Spleen (tissue), 13 donors: ENCODE results near the gene ATF5. TPM values are rescaled to one million over a fixed set of nuclear protein-coding genes. Genes with fewer than 3 reads are reported as not detected.

Experiments used
- DNase-seq: peaks from one replicate; pipeline ENCODE4 v3.0.0-alpha.2; 2020
- H3K27ac ChIP-seq, 8 donors: fragments of 200-600 bp; sonication (generic) in 7 of 8; 1 replicate in 4 of 8; 2 replicates in 4 of 8; pipeline versions ENCODE4 v1.5.0 to v1.8.0; 2016 to 2021; ENCODE audit warnings: inconsistent platforms in 4 of 8, mild to moderate bottlenecking in 4 of 8, moderate library complexity in 1 of 8
- H3K27me3 ChIP-seq, 7 donors: fragments of 200-600 bp; sonication (generic) in 6 of 7; replicated peaks in 1 of 7; 1 replicate in 4 of 7; 2 replicates in 3 of 7; pipeline versions ENCODE4 v1.5.0 to v1.8.0; 2016 to 2021; ENCODE audit warnings: inconsistent platforms in 3 of 7, mild to moderate bottlenecking in 1 of 7
- H3K36me3 ChIP-seq, 6 donors: fragments of 200-600 bp; sonication (generic) in 5 of 6; 1 replicate in 4 of 6; 2 replicates in 2 of 6; pipeline versions ENCODE4 v1.5.0 to v1.8.0; 2016 to 2021; ENCODE audit warnings: inconsistent platforms in 2 of 6
- H3K4me1 ChIP-seq, 6 donors: fragments of 200-600 bp; sonication (generic) in 5 of 6; 1 replicate in 3 of 6; 2 replicates in 3 of 6; pipeline versions ENCODE4 v1.5.0 to v1.8.0; 2016 to 2021; ENCODE audit warnings: inconsistent platforms in 3 of 6
- H3K4me3 ChIP-seq, 8 donors: fragments of 200-600 bp; sonication (generic) in 7 of 8; 1 replicate in 4 of 8; 2 replicates in 4 of 8; pipeline versions ENCODE4 v1.5.0 to v1.8.0; 2016 to 2021; ENCODE audit warnings: inconsistent platforms in 4 of 8, mild to moderate bottlenecking in 4 of 8, moderate library complexity in 2 of 8
- H3K9me3 ChIP-seq, 8 donors: fragments of 200-600 bp; sonication (generic) in 7 of 8; 1 replicate in 4 of 8; 2 replicates in 4 of 8; pipeline versions ENCODE4 v1.5.0 to v1.8.0; 2016 to 2021; ENCODE audit warnings: inconsistent platforms in 4 of 8
- CTCF ChIP-seq, 11 experiments: fragments of 200-600 bp in 7 of 11; fragments of 450-650 bp in 4 of 11; sonication (generic) in 4 of 11; IDR thresholded peaks in 8 of 11; conservative IDR thresholded peaks in 3 of 11; 1 replicate in 7 of 11; 2 replicates in 4 of 11; pipeline versions ENCODE4 v1.4.0 to v1.8.0; 2016 to 2021; ENCODE audit warnings: antibody characterized with exemption in 11 of 11, inconsistent platforms in 4 of 11, mild to moderate bottlenecking in 1 of 11
- POLR2A ChIP-seq, 3 donors: fragments of 450-650 bp; IDR thresholded peaks; one replicate each; pipeline ENCODE4 v1.5.1; 2017; ENCODE audit warnings: antibody characterized with exemption in 3 of 3, mild to moderate bottlenecking in 1 of 3
- POLR2AphosphoS5 ChIP-seq, 3 donors: sonication (generic); formaldehyde crosslinking; IDR thresholded peaks; one replicate each; pipeline ENCODE4 v1.5.1; 2017; ENCODE audit warnings: antibody characterized with exemption in 3 of 3
- WGBS, 5 donors: extraction: QIAGEN DNeasy Blood & Tissue Kit in 3 of 5; methylation state at CpG; one replicate each; pipeline versions ENCODE4 v1.1.5 to v1.1.7; 2013 to 2018; 5-methylcytosine and 5-hydroxymethylcytosine counted together
- intact Hi-C: fragments of 100-400 bp; cut with DNase I; formaldehyde crosslinking; loops from one replicate; pipeline ENCODE4 v1.15.0; 2023; ENCODE audit warnings: low total_unique reads
- long read RNA-seq, 2 donors: transcript quantifications; one replicate each; lab custom pipeline, GENCODE V29; 2026
- polyA plus RNA-seq, 3 donors: library from polyadenylated mRNA; stranded (reverse); fragments of 200-250 nt; gene quantifications; one replicate each; pipeline ENCODE4 v1.2.1, GENCODE V29; 2013
- total RNA-seq, 7 donors: library from RNA; depleted of rRNA in 3 of 7; stranded (reverse); fragments of >200 nt in 3 of 7; fragmentation: NEBNext Ultra II Directional in 4 of 7; extraction: Animal tissue kit (Norgen Biotek cat#: 25700) in 4 of 7; gene quantifications; one replicate each; pipeline versions ENCODE4 v1.1.0 to v1.2.1, GENCODE V29; 2016 to 2021
- donor health status: healthy with polysubstance abuse.
- donor health status: DM: no; HTN: no; CAD: no; lungs with moderate emphysema.
- donor health status: DM: no; HTN: no; CAD: no.
- donor health status: Bipolar disorder and iron deficiency.
- donor health status: healthy.
- donor health status: DM: no; HTN: no; CAD: no.
- donor health status: DM: yes; HTN: yes; CAD: no.

ATF5 gene
- total RNA-seq (10 to 100 TPM; 10.2 to 45.8 (median 22.8) TPM), polyA plus RNA-seq (10 to 100 TPM; 14.6 to 36.6 (median 16.8) TPM)
- long read RNA-seq, donor 1, transcript ATF5-201 (3 exons, 2,069 nt), result major isoform, 5 of 33 reads
- long read RNA-seq, donor 1, partial matches to known transcripts, result 0 of 33 reads
- long read RNA-seq, donor 1, other reads (novel, unspliced or antisense), result 26 of 33 reads
- long read RNA-seq, donor 2, transcript ATF5-202 (4 exons, 1,637 nt), result major isoform, 5 of 9 reads
- long read RNA-seq, donor 2, partial matches to known transcripts, result 0 of 9 reads
- long read RNA-seq, donor 2, other reads (novel, unspliced or antisense), result 0 of 9 reads

- H3K27me3 ChIP-seq, result no peaks in the 10 kb centered on the region
- intact Hi-C loops, result no loop called here
- H3K36me3 ChIP-seq, result peaks cover 0 to 58% (median 14%) of the 10 kb centered on the region in 6 donors
- H3K9me3 ChIP-seq, result no peaks in the 10 kb centered on the region
- WGBS, 5 donors, result 0 to 1% (median 1%) methylated on average over 38 to 48 of the region's 48 CpGs
- H3K4me3 ChIP-seq, result peak within 1 kb of the TSS; percentile 92 to 100 (median 98)
- peak within 1 kb of the TSS; percentile 88 to 97 (median 94) for H3K27ac ChIP-seq
- DNase-seq, result peak; percentile 96
- peaks cover 16 to 74% (median 52%) of the 10 kb centered on the region in 6 donors for H3K4me1 ChIP-seq
- peak in 1 of 3 donors; percentile 83 for TF ChIP-seq POLR2AphosphoS5 (IDR thresholded peaks at IDR 0.05)
- TF ChIP-seq CTCF (IDR thresholded peaks at IDR 0.05 in 8 of 11, conservative IDR thresholded peaks at IDR 0.05 in 3 of 11), result no peak
Measured at GRCh38 chr19:49929121-49929610, at the start of gene ATF5, which contains the start of gene NUP62. Gene ATF5, plus strand, starts transcription at chr19:49929205. Its CDS starts 1,646 bp downstream, at chr19:49930851. Gene NUP62, minus strand, starts transcription at chr19:49929504. Its CDS starts 19,697 bp downstream, at chr19:49909807.

GRCh38 chr19:49879243-49879963 lies 49.6 kb upstream of the ATF5 start:
- H3K4me1 ChIP-seq, result peaks cover 10 to 43% (median 26%) of the 10 kb centered on the region in 6 donors
- H3K9me3 ChIP-seq, result no peaks in the 10 kb centered on the region
- peak overlapping the region in 3 of 8 donors; percentile 2 to 100 (median 99) for H3K27ac ChIP-seq
- 90 to 98% (median 92%) methylated on average over 12 of the region's 12 CpGs for WGBS, 5 donors
- H3K36me3 ChIP-seq, result peaks cover 9 to 63% (median 52%) of the 10 kb centered on the region in 6 donors
- no peak overlapping the region for H3K4me3 ChIP-seq
- no peaks in the 10 kb centered on the region for H3K27me3 ChIP-seq
- peak; percentile 80 for DNase-seq
- TF ChIP-seq CTCF (IDR thresholded peaks at IDR 0.05 in 8 of 11, conservative IDR thresholded peaks at IDR 0.05 in 3 of 11), result no peak
- no peak for TF ChIP-seq POLR2AphosphoS5 (IDR thresholded peaks at IDR 0.05)
- no peak for TF ChIP-seq POLR2A (IDR thresholded peaks at IDR 0.05)
- intact Hi-C loops, result no loop called here

GRCh38 chr19:49880162-49880869 lies 48.7 kb upstream of the ATF5 start:
- no peaks in the 10 kb centered on the region for H3K27me3 ChIP-seq
- intact Hi-C loops, result no loop called here
- peaks cover 9 to 34% (median 20%) of the 10 kb centered on the region in 6 donors for H3K4me1 ChIP-seq
- peaks cover 9 to 68% (median 61%) of the 10 kb centered on the region in 6 donors for H3K36me3 ChIP-seq
- no peaks in the 10 kb centered on the region for H3K9me3 ChIP-seq
- no peak for DNase-seq
- 91 to 97% (median 95%) methylated on average over 4 to 10 of the region's 10 CpGs for WGBS, 5 donors
- TF ChIP-seq CTCF (IDR thresholded peaks at IDR 0.05 in 8 of 11, conservative IDR thresholded peaks at IDR 0.05 in 3 of 11) (no peak), POLR2AphosphoS5 (IDR thresholded peaks at IDR 0.05) (peak in 1 of 3 donors; percentile 7)
- H3K4me3 ChIP-seq, result no peak overlapping the region
- H3K27ac ChIP-seq, result no peak overlapping the region
